Neural crest cell (in vitro differentiated cells): ENCODE measurements around the gene SCAND1. TPM values are rescaled to one million over a fixed set of nuclear protein-coding genes. Genes with fewer than 3 reads are reported as not detected.
"Not testable (repeated sequence)": the region's sequence is repeated elsewhere in the genome, so short reads cannot be mapped to it uniquely, and the experiment has no call there.

Experiments used
- DNase-seq: peaks from one replicate; pipeline ENCODE4 v3.0.0; 2021; ENCODE audit warnings: low read depth, mixed read lengths, low spot score
- H3K27ac Mint-ChIP-seq: one replicate; pipeline ENCODE4 v1.8.0; 2021; ENCODE audit warnings: mild to moderate bottlenecking, mixed read lengths; ENCODE audit not compliant: unreplicated experiment
- H3K27me3 Mint-ChIP-seq: 2 replicates; pipeline ENCODE4 v1.8.0; 2021; ENCODE audit warnings: low read depth, mild to moderate bottlenecking, mixed read lengths
- H3K36me3 Mint-ChIP-seq: 2 replicates; pipeline ENCODE4 v1.8.0; 2021; ENCODE audit warnings: low read depth, mild to moderate bottlenecking, mixed read lengths
- H3K4me1 Mint-ChIP-seq: 2 replicates; pipeline ENCODE4 v1.8.0; 2021; ENCODE audit warnings: mixed read lengths
- H3K4me3 Mint-ChIP-seq: one replicate; pipeline ENCODE4 v1.8.0; 2021; ENCODE audit warnings: mild to moderate bottlenecking, mixed read lengths
- H3K9me3 Mint-ChIP-seq: 2 replicates; pipeline ENCODE4 v1.8.0; 2021; ENCODE audit warnings: mixed read lengths
- CTCF ChIP-seq: fragments of 200-600 bp; sonication (generic); conservative IDR thresholded peaks from 2 replicates; pipeline ENCODE4 v1.5.0; 2021; ENCODE audit warnings: antibody characterized with exemption, mild to moderate bottlenecking
- long read RNA-seq: library from polyadenylated mRNA; unstranded; transcript quantifications from one replicate; pipeline ENCODE4 v2.0.0, GENCODE V29; 2020
- total RNA-seq: library from RNA; stranded (reverse); gene quantifications from 2 replicates; pipeline ENCODE4 v1.2.1, GENCODE V29; 2021

SCAND1 gene
- 77.8 and 82.1 TPM in 2 replicates for total RNA-seq
- long read RNA-seq, partial matches to known transcripts = 0 of 6 reads
- long read RNA-seq, other reads (novel, unspliced or antisense) = 4 of 6 reads

DNA sequence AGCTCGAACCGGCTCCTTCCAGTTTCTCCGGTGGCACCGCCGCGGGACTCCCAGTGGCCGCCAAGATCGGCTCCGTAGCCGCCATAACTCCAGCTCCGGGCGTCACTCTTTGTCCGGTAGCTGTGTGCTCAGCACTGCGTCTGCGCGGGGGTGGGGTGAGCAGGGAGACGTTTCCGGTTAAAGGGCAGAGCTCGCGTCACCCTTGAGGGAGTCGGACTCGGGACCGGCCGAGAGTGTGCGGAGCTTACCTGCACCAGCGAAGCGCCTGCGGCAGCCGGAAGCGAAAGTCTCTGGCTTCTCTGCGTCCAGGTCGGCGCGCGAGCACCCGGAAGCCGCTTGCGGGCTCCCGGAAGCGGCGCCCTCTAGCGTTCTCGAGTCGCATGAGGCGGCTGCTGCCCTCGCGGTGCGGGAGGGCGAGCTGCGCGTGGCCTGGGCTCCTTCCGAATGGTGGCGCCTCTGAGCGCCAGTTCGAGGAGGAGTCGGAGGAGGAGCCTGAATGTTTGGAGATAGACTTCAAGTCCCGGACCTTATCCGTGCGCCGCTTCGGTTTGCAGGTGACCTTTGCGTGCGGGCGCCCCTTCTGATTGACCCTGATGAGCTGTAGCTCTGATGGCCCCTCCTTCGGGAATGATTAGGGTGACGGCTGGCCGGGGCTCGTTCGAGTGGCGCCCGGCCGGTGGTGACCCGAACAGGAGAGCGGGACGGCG lies at the start of gene SCAND1:
Gene SCAND1 (minus strand): TSS at position 303 of the 707 bp plus-strand sequence. CDS start 218 bp downstream, at position 85.
- peaks cover 2% of the 10 kb centered on the region for H3K9me3 Mint-ChIP-seq
- peaks cover 3% of the 10 kb centered on the region for H3K36me3 Mint-ChIP-seq
- H3K4me3 Mint-ChIP-seq = peak within 1 kb of the TSS; percentile 100
- TF ChIP-seq CTCF = peak; percentile 99
- H3K27ac Mint-ChIP-seq = peak within 1 kb of the TSS; percentile 100
- DNase-seq = peak; percentile 96
- peaks cover 21% of the 10 kb centered on the region for H3K4me1 Mint-ChIP-seq
- H3K27me3 Mint-ChIP-seq = no peaks in the 10 kb centered on the region

DNA sequence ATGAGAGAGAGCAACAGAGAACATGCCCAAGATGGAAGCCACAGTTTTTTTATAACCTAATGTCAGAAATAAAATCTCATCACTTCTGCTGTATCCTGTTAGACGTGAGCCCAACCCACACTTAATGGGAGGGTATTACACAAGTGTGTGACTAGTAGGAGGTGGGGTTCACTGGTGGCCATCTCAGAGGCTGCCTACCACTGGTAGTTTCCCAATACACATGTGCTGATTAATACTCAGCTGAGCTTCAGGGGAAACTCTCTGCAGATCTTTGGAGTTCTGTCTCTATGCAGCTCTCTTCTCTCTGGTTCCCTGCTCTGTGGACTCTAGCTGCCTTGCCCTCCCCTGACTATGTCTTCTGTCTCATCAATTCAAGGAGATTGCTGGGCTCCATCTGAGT lies 49.7 kb upstream of the SCAND1 start:
- Mint-ChIP-seq H3K4me3 (no peak overlapping the region), H3K9me3 (peaks cover 6% of the 10 kb centered on the region), H3K36me3 (peaks cover 4% of the 10 kb centered on the region), H3K27ac (no peak overlapping the region), H3K4me1 (no peaks in the 10 kb centered on the region), H3K27me3 (no peaks in the 10 kb centered on the region)
- no peak for DNase-seq
- TF ChIP-seq CTCF = no peak

DNA sequence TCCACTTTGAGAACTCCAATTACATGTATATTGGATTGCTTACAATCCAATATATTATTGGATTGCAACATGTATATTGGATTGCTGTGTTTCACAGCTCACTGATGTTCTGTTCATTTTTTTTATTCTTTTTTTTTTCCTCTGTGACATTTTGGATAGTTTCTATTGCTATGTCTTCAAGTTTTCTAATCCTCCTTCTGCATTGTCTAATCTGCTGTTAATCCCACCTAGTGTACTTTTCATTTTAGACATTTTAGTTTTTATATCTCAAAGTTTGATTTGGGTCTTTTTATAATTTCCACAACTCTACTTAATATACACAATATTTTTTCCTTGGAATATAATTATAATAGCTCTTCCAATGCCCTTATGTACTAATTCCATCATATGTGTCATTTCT lies 48.6 kb upstream of the SCAND1 start:
- Mint-ChIP-seq H3K4me3 (no peak overlapping the region), H3K36me3 (peaks cover 4% of the 10 kb centered on the region), H3K4me1 (no peaks in the 10 kb centered on the region), H3K27me3 (no peaks in the 10 kb centered on the region), H3K9me3 (peaks cover 6% of the 10 kb centered on the region), H3K27ac (no peak overlapping the region)
- no peak for DNase-seq
- no peak for TF ChIP-seq CTCF

- not testable (repeated sequence) for H3K27me3 Mint-ChIP-seq, H3K9me3 Mint-ChIP-seq, H3K4me3 Mint-ChIP-seq, H3K27ac Mint-ChIP-seq, H3K36me3 Mint-ChIP-seq, H3K4me1 Mint-ChIP-seq, DNase-seq
Observed at GRCh38 chr20:36001331-36001730, 47.0 kb upstream of the SCAND1 start.

DNA sequence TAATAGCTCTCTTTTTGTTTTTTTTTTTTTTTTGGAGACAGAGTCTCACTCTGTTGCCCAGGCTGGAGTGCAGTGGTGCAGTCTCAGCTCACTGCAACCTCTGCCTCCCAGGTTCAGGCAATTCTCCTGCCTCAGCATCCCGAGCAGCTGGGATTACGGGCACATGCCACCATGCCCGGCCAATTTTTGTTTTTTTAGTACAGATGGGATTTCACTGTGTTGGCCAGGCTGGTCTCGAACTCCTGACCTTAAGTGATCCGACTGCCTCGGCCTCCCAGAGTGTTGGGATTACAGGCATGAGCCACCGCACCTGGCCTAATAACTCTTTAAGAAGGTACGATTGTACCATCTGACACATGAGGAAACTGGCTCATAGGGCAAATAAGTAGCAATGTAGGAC lies 42.2 kb upstream of the SCAND1 start:
- H3K27ac Mint-ChIP-seq, H3K4me3 Mint-ChIP-seq, DNase-seq, H3K27me3 Mint-ChIP-seq, H3K9me3 Mint-ChIP-seq, H3K36me3 Mint-ChIP-seq: not testable (repeated sequence)
- peaks cover 13% of the 10 kb centered on the region for H3K4me1 Mint-ChIP-seq

DNA sequence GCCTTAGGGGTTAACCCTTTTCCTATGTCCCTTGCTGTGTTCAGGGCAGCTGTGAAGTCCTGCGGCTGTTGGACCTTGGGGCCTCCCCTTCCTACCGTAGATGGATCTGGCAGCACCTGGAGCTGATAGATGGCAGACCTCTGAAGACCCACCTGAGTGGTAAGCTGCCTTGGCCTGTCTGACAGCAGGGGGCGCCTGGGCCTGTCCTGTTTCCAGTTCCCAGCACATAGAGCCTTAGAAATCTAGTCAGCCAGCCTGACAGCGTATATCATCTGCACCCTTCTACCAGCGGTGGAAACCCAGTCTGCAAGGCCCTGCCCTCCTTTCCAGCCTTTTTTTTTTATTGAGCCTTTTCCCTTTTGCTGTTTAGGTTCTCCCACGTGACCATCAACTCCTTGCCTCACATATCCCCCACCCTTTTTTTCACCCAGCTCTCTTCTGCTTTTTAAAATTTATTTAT lies 40.7 kb upstream of the SCAND1 start:
- peak; percentile 82 for DNase-seq
- TF ChIP-seq CTCF = peak; percentile 92
- Mint-ChIP-seq H3K36me3 (no peaks in the 10 kb centered on the region), H3K27me3 (peaks cover 5% of the 10 kb centered on the region), H3K4me3 (peak overlapping the region; percentile 49), H3K27ac (no peak overlapping the region), H3K9me3 (no peaks in the 10 kb centered on the region), H3K4me1 (peaks cover 13% of the 10 kb centered on the region)
